GM18867 (cell line): ENCODE results near the gene SEMA3F.

ENCODE experiments used
- ATAC-seq: cut with Tn5 transposase; IDR thresholded peaks from one replicate; pipeline ENCODE4 v1.9.1; 2021; ENCODE audit warnings: mild to moderate bottlenecking, moderate library complexity; ENCODE audit not compliant: unreplicated experiment

SEMA3F gene

DNA sequence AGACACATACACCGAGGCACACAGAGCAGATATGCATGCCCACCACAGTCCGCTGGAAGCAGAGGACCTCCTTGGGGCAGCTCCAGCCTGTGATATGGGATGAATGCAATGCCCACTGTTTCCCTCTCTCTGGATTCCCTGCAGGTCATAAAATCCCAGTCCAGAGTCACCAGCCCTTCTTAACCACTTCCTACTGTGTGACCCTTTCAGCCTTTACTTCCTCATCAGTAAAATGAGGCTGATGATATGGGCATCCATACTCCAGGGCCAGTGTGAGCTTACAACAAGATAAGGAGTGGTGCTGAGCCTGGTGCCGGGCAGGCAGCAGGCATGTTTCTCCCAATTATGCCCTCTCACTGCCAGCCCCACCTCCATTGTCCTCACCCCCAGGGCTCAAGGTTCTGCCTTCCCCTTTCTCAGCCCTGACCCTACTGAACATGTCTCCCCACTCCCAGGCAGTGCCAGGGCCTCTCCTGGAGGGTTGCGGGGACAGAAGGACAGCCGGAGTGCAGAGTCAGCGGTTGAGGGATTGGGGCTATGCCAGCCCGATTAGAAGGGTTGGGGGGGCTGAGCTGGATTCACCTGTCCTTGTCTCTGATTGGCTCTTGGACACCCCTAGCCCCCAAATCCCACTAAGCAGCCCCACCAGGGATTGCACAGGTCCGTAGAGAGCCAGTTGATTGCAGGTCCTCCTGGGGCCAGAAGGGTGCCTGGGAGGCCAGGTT is 36.0 kb downstream of the SEMA3F start, which contains the start of gene GNAT1:
GNAT1 (plus strand) TSS at position 675 of the 725 bp plus-strand sequence. CDS start 116 bp downstream, outside the sequence.
- no peak for ATAC-seq

DNA sequence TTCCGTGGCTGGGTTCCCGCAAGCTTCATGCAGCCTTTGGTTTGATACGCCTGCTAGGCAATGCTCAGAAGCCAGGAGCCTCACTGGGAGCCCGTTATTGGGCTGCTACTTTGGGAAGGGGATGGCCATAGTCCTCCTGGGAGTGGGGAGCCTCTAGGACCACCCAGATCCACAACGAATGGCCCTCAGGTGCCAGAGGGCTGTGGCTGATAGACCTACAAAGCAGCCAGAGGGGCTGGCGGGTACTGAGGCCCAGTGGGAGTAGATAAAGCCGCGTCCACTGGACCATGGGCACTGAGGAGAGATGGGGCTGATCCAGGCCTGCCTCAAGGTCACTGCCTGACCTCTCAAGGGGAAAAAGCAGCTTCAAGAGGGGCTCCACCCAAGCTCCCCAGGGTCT is 37.0 kb downstream of the SEMA3F start:
- no peak for ATAC-seq

DNA sequence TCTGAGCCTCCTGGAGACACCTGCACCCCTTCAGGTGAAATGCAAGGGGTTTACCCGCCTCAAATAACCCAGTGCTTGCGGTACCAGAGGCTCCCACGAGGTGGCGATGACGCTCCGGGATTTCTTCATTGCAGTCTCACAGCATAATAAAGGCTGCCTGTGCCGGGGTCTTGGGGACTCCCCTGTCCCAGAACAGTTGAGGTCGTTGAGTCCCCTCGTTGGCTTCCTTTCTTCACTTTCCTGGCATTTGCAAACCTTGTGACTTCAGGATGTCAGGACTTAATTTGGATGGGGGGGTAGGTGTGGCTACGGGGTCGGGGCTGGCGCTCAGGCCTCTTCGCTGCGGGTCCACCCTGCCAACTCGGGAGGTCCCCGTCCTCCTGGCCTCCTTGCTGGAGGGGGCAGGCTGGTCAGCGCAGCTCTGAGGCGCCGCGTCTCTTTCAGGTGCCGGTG is 37.6 kb downstream of the SEMA3F start:
- ATAC-seq, result no peak

DNA sequence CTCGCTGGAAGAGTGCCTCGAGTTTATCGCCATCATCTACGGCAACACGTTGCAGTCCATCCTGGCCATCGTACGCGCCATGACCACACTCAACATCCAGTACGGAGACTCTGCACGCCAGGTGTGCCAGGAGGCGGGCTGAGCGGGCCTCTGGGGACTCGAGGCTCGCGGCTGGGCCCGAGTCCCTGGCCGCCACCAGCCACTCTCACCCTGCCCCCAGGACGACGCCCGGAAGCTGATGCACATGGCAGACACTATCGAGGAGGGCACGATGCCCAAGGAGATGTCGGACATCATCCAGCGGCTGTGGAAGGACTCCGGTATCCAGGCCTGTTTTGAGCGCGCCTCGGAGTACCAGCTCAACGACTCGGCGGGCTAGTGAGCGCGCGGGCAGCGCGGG is 38.2 kb downstream of the SEMA3F start:
- no peak for ATAC-seq

DNA sequence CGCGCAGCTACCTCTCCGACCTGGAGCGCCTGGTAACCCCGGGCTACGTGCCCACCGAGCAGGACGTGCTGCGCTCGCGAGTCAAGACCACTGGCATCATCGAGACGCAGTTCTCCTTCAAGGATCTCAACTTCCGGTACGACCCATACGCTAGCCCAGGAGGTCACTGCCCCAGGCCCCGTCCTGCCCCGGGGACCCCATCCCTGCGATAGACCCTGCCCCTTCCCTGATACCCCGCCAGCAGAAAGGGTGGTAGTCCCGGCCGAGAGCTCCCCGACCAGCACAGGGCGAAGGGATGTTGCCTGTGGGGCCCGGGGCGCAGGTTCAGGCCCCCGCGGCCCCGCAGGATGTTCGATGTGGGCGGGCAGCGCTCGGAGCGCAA is 38.6 kb downstream of the SEMA3F start:
- no peak for ATAC-seq

DNA sequence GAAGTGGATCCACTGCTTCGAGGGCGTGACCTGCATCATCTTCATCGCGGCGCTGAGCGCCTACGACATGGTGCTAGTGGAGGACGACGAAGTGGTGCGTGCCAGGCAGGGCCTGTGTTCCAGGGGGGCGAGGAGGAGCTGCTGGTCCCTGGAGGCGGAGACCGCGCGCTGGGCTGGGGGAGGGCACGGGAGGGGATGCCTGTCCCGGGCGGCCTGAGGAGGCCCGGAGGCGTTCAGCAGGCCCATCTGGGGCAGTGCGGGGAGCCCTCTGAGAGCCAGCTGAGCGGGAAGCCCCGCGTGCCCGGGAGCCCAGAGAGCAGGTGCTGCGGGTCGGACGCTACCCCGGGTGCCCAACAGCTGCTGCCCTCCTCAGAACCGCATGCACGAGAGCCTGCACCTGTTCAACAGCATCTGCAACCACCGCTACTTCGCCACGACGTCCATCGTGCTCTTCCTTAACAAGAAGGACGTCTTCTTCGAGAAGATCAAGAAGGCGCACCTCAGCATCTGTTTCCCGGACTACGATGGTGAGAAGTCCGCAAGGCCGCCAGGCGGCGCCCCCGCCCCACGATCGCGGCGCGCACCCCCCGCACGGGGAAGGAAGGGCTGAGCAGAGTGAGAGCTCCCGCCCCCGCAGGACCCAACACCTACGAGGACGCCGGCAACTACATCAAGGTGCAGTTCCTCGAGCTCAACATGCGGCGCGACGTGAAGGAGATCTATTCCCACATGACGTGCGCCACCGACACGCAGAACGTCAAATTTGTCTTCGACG is 39.2 kb downstream of the SEMA3F start:
- no peak for ATAC-seq

DNA sequence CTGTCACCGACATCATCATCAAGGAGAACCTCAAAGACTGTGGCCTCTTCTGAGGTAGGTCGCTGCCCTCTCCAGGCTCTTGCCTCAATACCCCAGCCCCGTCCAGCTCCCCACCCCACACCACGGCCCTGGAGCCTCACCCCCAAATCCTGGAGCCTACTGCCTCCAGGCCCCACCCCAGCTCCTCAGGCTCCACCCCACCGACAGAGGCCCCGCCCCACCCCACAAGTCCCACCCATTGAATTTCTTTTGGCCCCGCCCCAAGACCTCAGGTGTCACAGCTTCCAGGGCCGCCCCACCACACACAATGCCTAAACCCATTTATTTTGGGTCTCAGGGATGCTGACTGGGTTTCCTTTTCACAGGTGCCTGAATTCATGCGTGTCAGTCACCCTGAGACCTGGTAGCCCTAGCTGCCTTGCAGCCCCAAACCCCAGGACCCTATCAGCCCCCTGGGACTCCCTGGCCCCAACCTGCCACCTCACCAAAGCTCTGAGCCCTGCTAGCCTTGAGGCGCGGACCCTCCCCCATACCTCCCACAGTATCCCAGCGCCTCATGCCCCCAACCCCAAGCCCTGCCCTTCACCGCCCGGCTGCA is 39.9 kb downstream of the SEMA3F start:
- no peak for ATAC-seq

DNA sequence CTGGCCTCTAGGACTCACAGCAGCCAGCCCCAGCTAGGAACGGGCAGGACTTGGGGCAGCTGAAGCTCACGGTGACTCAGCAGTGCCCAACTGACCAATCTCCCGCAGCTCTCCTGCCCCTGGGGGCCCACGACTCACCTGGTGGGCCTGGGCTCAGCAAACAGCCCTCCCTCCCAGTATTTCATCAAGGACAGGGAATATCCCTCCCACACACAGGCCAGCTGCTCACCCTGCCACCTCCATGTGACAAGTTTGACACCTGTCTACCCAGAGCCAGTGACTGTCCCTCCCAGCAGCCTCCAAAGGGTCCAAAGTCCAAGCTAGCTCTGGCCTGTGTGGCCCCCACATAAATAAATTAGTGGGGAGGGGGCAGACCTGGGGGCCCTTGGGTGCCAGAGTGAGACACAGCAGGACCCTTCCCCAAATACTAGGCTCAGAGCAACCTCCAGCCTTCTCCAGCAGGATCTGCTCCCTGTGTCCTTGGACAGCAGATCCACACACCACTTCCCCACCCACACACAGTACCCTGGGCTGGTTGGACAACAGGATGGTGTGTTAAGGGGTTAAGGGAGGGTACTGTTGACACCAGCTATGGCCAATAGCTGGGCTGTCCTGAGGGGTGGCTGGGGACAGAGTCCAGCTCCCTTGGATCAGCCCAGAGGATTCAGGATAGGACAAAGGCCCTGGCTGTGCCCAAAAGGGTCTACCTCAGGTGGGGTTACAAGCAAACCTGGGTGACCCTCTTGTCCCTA is 40.6 kb downstream of the SEMA3F start:
- no peak for ATAC-seq

DNA sequence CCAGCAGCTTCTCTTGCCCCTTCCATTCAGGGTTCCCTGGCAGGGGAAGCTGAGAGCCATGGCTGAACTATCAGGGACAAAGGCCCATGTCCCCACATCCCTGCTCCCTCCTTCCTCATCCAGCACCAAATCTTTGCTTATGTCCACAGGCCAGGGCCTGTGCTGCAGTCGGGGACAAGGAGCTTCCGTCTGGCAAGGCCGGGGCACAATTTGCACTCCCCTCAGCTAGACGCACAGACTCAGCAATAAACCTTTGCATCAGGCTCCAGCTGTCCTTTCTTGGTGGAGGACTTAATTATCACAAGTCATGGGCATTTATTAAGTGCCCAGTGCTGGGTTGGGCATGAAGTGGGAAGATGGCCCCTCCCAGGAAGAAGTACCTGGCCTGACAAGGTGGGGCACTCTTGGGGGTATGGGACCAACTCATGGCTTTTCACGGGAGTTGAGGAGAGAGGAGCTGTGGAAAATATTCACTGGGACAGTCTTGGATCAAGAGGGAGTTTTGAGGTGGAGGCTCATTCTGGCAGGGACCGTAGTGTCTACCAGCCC is 41.2 kb downstream of the SEMA3F start:
- no peak for ATAC-seq

DNA sequence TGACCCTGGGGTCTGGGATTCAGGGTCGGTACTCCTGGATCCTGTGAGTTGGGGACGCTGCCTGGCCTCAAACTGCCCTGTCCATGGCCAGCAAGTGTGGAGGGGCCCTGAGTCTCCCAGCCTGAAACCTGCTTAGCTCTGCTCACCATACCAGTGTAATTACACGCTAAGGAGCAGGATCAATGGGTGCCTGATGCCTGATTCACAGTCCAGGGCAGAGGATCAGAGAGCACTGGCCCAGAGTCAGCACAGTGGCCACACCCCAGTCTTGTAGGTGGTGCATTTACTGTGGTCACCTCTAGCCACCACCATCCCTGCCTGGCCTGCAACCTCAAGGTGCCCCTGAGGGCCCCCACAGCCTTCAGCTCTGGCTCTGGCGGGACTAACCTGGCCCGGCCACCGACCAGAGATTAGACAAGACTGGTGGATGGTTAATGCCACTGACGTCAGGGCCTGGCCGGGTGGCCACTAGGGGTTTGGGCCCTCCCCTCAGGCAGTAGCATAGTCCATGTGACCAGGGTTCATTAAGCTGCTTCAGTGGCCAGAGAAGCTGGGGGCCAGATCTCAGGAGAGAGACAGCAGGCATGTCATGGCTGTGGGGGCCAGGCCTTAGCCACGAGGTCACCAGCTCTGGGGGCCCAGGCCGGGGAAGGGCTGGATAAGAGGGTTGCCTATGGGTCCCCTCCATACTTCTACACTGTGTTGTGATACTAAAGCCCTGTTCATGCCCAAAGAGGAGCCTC is 46.6 kb downstream of the SEMA3F start:
- no peak for ATAC-seq

DNA sequence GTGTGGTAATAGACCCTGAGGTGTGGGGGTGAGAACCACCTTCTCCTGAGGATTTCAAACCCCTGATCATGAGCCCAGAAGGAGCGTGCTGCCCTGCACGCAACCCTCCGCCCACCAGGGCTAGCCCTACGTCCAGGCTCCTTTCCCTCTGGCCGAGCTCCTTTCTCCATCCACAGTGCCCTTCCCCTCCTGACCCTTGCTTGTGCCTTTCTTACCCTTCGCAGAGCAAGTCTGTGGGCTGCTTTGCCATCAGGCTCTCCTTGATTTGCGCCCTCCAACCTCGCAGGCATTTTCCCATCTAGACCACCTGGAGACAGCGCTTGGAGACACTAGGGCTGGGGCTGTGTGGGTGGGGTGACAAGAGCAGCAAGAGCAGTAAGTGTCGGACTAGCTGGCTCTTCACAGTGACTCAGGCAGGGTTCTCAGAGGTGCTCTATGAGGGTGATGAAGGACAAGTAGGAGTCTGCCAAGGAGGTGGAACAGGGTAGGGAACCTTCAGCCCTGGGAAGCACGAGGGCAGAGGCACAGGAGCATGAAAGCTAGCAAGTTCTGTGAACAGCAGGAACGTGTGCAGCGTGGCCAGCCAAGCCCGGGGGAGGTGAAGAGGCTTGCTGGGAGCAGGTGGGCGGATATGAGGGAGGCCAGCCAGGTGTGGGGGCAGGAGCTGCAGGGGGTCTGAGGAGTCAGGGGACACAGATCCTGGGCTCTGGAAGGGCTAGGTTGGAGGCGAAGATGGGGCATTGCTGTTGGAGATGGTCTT is 47.4 kb downstream of the SEMA3F start:
- no peak for ATAC-seq

DNA sequence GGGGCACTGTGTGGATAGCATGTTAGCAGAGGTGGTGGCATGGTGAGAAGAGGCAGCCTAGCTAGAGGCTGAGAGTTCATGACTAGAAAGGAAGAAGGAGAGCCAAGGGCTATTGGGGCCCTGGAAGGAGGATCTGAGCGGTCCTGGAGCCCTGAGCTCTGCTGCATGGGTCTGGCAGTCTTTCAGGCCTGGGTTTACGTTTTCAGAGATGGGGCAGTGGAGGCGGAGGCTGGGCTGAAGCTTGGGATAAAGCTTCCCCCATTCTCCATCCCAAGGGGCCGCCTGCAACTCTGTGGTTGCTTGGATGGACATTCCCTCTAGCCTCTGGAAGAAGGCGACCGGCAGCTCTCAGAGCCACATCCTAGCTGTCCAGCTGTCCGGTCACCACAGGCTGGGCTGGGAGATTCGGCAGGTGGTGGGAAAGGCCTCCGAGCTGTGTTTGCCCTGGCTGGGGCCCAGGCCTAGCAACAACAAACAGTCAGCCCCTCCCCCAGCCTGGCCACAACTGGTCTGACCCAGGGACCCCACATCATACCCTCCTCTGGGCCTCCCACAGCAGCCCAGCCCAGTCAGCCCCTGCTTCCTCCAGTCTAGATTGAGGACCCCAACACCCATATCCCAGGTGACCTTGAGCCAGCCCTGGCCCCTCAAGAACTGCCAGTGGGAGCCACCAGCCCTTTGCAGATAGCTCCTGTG is 48.1 kb downstream of the SEMA3F start:
- ATAC-seq, result no peak

DNA sequence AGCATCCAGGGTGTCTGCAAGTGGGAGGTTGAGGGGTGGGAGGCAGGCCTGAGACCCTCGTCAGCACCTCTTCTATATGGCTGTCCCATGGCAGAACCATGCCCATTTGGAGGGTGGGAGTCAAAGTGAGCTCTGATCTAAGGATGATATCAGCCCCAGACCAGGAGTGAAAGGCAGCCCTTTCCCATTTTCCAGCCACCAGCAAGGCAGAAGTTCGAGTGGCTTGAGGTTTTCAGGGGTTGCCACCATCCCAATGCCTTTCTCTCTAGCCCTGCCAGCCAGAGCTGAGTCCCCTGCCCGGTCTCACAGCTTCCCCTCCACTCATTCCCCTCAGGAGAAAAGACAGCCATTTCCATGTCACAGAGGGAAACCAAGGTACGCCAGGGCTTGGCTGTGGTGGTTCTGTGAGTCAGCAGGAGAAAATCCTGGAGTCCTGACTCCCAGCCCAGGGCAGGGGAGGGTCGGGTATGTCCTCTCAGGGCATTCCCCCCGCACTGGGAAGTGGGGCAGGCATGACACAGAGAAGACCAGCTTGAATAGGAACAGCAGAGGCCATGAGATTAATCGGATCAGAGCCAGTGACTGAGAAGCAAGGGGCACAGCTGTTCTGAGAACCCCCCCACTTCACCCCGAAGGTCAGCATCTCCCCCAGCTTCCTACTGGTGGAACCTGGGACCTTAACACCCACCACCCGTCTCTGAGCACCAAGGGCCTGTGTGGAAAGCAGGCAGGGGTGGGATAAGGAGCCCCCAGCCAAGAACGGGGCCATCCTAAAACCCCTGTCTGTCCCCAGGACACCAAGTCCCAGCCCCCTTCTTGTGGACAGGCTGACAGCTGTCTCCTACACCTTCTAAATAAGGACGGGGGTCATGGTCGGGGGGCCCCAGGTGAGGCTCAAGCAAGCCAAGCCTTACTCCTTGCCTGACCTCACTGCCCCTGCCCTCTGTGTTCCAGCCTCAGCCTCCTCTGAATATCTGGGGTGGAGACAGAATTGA is 49.0 kb downstream of the SEMA3F start:
- ATAC-seq, result no peak

DNA sequence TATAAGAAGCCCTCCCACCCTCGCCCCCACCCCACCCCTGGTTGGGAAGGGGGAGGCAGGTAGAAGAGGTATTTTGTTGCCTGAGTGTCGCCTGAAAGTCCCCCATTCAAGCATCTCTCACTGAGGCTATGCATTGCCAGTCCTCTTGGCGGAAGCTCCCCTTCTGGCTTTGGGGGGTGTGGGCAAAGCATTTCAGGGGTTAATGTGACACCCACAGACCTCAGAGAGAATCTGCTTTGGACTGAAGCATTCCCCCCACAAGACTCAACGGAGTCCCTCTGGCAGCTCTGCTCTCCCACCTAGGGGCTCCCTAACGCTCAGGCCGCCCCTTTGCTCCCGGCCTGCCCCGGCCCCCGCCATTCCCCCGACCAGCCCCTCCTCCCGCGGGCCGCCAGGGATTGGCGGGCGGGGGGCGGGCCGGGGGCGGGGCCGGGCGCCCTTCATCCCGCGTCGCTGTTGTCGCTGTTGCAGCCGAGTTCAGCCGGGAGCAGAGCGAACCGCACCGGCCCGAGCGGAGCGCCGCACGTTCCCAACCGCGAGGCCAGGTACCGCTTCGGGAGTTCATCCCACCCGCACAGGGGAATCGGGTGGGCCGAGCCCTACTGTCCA is 49.8 kb downstream of the SEMA3F start, which contains the start of gene SLC38A3:
SLC38A3 (plus strand) TSS at position 468 of the 609 bp plus-strand sequence. CDS start 8,929 bp downstream, outside the sequence.
- no peak for ATAC-seq

DNA sequence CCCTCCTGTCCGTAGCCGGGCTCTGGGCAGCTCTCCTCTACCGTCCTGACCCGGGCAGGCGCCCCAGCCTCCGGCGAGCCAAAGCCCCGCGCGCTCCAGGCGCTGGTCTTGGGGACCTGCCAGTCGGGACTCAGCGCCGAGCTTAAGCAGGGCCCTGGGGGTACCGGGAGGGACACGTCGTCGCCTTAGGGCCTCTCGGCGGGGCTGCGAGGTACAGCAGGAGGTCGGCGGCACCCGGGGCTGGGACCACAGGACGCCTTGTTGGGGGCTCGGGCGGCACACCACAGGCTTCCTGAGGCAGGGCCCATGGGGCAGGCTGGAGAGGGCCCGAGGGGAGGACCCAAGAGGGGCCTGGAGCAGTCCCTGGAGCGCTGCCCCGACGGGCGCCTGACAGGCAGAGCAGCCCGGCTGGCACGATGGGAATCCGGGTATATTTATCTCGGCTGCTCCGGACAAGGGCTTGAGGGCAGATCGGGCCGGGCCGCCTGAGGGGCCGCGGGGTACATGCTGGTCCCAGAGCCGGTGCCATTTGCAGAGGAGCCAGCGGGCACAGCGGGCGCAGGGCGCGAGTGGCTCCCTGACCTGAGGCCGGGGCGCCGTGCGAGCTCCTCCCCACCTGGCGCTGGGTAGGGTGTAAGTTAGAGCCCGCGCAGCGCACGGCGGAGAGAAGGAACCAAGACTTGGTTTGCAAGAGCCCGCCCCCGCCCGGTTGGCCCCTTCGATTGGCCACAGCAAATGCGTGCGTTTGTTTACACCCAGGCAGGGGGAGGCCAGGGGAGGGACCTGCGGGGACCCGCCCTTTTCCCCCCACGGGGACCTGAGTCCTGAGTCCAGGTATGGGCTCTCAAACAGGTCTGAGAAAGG is 50.5 kb downstream of the SEMA3F start:
- ATAC-seq, result no peak
